KMS-11 (cell line): ENCODE results near the gene PEF1.

Source experiments
- H2AFZ ChIP-seq: fragments of 200-600 bp; sonication (generic); 2 replicates; pipeline ENCODE4 v1.6.1; 2016; ENCODE audit warnings: antibody characterized with exemption, mixed run types, low read depth
- H3K27ac ChIP-seq: fragments of 200-600 bp; sonication (generic); 2 replicates; pipeline ENCODE4 v1.6.1; 2016; ENCODE audit warnings: mild to moderate bottlenecking, mixed run types
- H3K27me3 ChIP-seq: fragments of 200-600 bp; sonication (generic); 2 replicates; pipeline ENCODE4 v1.6.1; 2017; ENCODE audit warnings: mild to moderate bottlenecking, low read depth, mixed run types, moderate library complexity; ENCODE audit not compliant: insufficient read depth
- H3K36me3 ChIP-seq: fragments of 200-600 bp; sonication (generic); 2 replicates; pipeline ENCODE4 v1.6.1; 2017; ENCODE audit warnings: mild to moderate bottlenecking, mixed run types; ENCODE audit not compliant: insufficient read depth
- H3K4me1 ChIP-seq: fragments of 200-600 bp; sonication (generic); 2 replicates; pipeline ENCODE4 v1.6.1; 2016; ENCODE audit warnings: mild to moderate bottlenecking, low read depth, mixed run types; ENCODE audit not compliant: poor library complexity, severe bottlenecking
- H3K4me2 ChIP-seq: fragments of 200-600 bp; sonication (generic); 2 replicates; pipeline ENCODE4 v1.7.0; 2016; ENCODE audit warnings: mild to moderate bottlenecking, mixed run types
- H3K4me3 ChIP-seq: fragments of 200-600 bp; sonication (generic); IDR thresholded peaks from 2 replicates; pipeline ENCODE4 v1.6.1; 2017; ENCODE audit warnings: low read depth, low read length, mixed read lengths; ENCODE audit not compliant: insufficient read depth
- H3K79me2 ChIP-seq: fragments of 200-600 bp; sonication (generic); 2 replicates; pipeline ENCODE4 v1.6.1; 2016; ENCODE audit warnings: low read depth, mixed run types; ENCODE audit not compliant: insufficient read depth
- H3K9ac ChIP-seq: fragments of 200-600 bp; sonication (generic); 2 replicates; pipeline ENCODE4 v1.6.1; 2016; ENCODE audit warnings: mild to moderate bottlenecking, mixed run types
- H4K20me1 ChIP-seq: fragments of 200-600 bp; sonication (generic); 2 replicates; pipeline ENCODE4 v1.6.1; 2016; ENCODE audit warnings: mild to moderate bottlenecking, mixed run types; ENCODE audit not compliant: insufficient read depth
- CTCF ChIP-seq: fragments of 200-600 bp; sonication (generic); conservative IDR thresholded peaks from 2 replicates; pipeline ENCODE4 v1.6.1; 2017; ENCODE audit warnings: low read depth, mild to moderate bottlenecking, antibody characterized with exemption, low read length, moderate library complexity, mixed read lengths

PEF1 gene

GRCh38 chr1:31672986-31673385 lies 28.3 kb upstream of the PEF1 start:
- peaks cover 10% of the 10 kb centered on the region for H3K4me1 ChIP-seq
- no peak overlapping the region for H3K4me3 ChIP-seq
- no peak for TF ChIP-seq CTCF
- no peak overlapping the region for H3K4me2 ChIP-seq
- H4K20me1 ChIP-seq = no peaks in the 10 kb centered on the region
- no peaks in the 10 kb centered on the region for H3K36me3 ChIP-seq
- H3K79me2 ChIP-seq = no peaks in the 10 kb centered on the region
- no peak overlapping the region for H2AFZ ChIP-seq
- peaks cover 29% of the 10 kb centered on the region; the same call in 1 of the 2 replicates for H3K27me3 ChIP-seq
- no peak overlapping the region for H3K27ac ChIP-seq
- H3K9ac ChIP-seq = no peak overlapping the region

- no peak for TF ChIP-seq CTCF
- H3K27me3 ChIP-seq = peaks cover 27% of the 10 kb centered on the region; the same call in 1 of the 2 replicates
These were observed 27.0 kb upstream of the PEF1 start for GRCh38 chr1:31671561-31672201.

GRCh38 chr1:31671147-31671546 lies 26.5 kb upstream of the PEF1 start:
- TF ChIP-seq CTCF = no peak
- H3K36me3 ChIP-seq = no peaks in the 10 kb centered on the region
- H2AFZ ChIP-seq = no peak overlapping the region
- H3K27me3 ChIP-seq = peaks cover 25% of the 10 kb centered on the region; the same call in 1 of the 2 replicates
- H3K27ac ChIP-seq = no peak overlapping the region
- H3K4me3 ChIP-seq = no peak overlapping the region
- peaks cover 10% of the 10 kb centered on the region for H3K4me1 ChIP-seq
- H3K4me2 ChIP-seq = no peak overlapping the region
- no peak overlapping the region for H3K9ac ChIP-seq
- H4K20me1 ChIP-seq = no peaks in the 10 kb centered on the region
- H3K79me2 ChIP-seq = no peaks in the 10 kb centered on the region

More at GRCh38 chr1:31671561-31672201, 27.0 kb upstream of the PEF1 start:
- no peaks in the 10 kb centered on the region for H3K36me3 ChIP-seq
- no peak overlapping the region for H3K9ac ChIP-seq
- no peak overlapping the region for H3K27ac ChIP-seq
- no peak overlapping the region for H3K4me3 ChIP-seq
- no peak overlapping the region for H3K4me2 ChIP-seq
- H4K20me1 ChIP-seq = no peaks in the 10 kb centered on the region
- H3K4me1 ChIP-seq = peaks cover 10% of the 10 kb centered on the region
- no peaks in the 10 kb centered on the region for H3K79me2 ChIP-seq
- H2AFZ ChIP-seq = no peak overlapping the region

- H3K9ac ChIP-seq = no peak overlapping the region
- H3K36me3 ChIP-seq = no peaks in the 10 kb centered on the region
- peak overlapping the region; percentile 65; the same call in 1 of the 2 replicates for H2AFZ ChIP-seq
- H3K79me2 ChIP-seq = no peaks in the 10 kb centered on the region
- no peak for TF ChIP-seq CTCF
- H4K20me1 ChIP-seq = no peaks in the 10 kb centered on the region
- peaks cover 25% of the 10 kb centered on the region; the same call in 1 of the 2 replicates for H3K27me3 ChIP-seq
- no peak overlapping the region for H3K27ac ChIP-seq
- peaks cover 10% of the 10 kb centered on the region for H3K4me1 ChIP-seq
- no peak overlapping the region for H3K4me3 ChIP-seq
- peak overlapping the region; percentile 69; the same call in 1 of the 2 replicates for H3K4me2 ChIP-seq
These were observed 25.9 kb upstream of the PEF1 start for GRCh38 chr1:31670593-31670964.
